Stimulated activated CD4-positive, alpha-beta T cell treated with anti-CD3 and anti-CD28 coated beads, TNF-alpha, amount 100 ng/mL, for 48 hours (primary cell): ENCODE data around the gene CCL18.
"Not testable (repeated sequence)": the region's sequence is repeated elsewhere in the genome, so short reads cannot be mapped to it uniquely, and the experiment has no call there.

ENCODE experiments used
- DNase-seq, 3 donors: peaks; one replicate each; pipeline ENCODE4 v3.0.0-alpha.2; 2020; ENCODE audit warnings: low read depth in 3 of 3

Gene CCL18

GRCh38 chr17:36103401-36103975, 39.4 kb downstream of the CCL18 start, which contains the start of gene CCL4:
Gene CCL4, plus strand, starts transcription at chr17:36103827. Its CDS starts 79 bp downstream, at chr17:36103906.
- not testable (repeated sequence) for DNase-seq

- not testable (repeated sequence) for DNase-seq
These were observed 40.2 kb downstream of the CCL18 start for GRCh38 chr17:36104246-36104645.

GRCh38 chr17:36104701-36105181, 40.7 kb downstream of the CCL18 start:
- DNase-seq: no peak

- DNase-seq: no peak
These were observed 41.9 kb downstream of the CCL18 start for GRCh38 chr17:36105781-36106492.

- no peak for DNase-seq
These were observed 42.4 kb downstream of the CCL18 start for GRCh38 chr17:36106493-36106835.

GRCh38 chr17:36107660-36108059, 43.6 kb downstream of the CCL18 start:
- DNase-seq: no peak

GRCh38 chr17:36108265-36108664, 44.2 kb downstream of the CCL18 start:
- not testable (repeated sequence) for DNase-seq

GRCh38 chr17:36111068-36111490, 47.0 kb downstream of the CCL18 start:
- DNase-seq: no peak

GRCh38 chr17:36112572-36112971, 48.5 kb downstream of the CCL18 start:
- DNase-seq: no peak

GRCh38 chr17:36113131-36113530, 49.1 kb downstream of the CCL18 start:
- DNase-seq: not testable (repeated sequence)

- not testable (repeated sequence) for DNase-seq
These were observed 51.0 kb downstream of the CCL18 start for GRCh38 chr17:36114971-36115648.

- DNase-seq: not testable (repeated sequence)
These were observed 51.5 kb downstream of the CCL18 start for GRCh38 chr17:36115649-36115977.

GRCh38 chr17:36117505-36118382, 53.7 kb downstream of the CCL18 start:
- DNase-seq: peak; percentile 33 to 50 (median 45)

GRCh38 chr17:36118477-36119353, 54.6 kb downstream of the CCL18 start:
- DNase-seq: no peak

- no peak for DNase-seq
These were observed 56.1 kb downstream of the CCL18 start for GRCh38 chr17:36120221-36120620.

GRCh38 chr17:36121099-36121498, 57.0 kb downstream of the CCL18 start:
- not testable (repeated sequence) for DNase-seq
